ENCODE results near the gene GBA2.

GBA2 gene

DNA sequence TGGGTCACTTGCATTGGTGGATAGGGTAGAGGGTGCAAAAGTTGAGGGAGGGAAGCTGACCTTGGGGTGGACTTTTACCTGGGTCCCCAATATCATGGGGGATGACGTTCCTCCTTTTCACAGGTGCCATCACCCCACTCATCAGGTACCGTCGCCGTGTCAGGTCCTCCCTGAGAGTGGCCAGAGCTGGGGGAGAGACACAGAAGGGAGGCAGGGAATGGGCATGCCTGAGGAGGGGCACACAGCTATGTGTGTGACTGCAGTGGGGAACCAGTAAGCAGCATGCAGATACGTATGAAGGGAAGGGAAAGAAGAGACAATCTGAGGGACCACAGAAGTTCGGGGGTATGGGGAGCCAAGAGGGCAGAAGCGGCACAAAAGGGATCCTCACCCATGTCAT lies 10.1 kb downstream of the GBA2 start:
- DNase-seq (ENCODE audit: low spot score): no peak

DNA sequence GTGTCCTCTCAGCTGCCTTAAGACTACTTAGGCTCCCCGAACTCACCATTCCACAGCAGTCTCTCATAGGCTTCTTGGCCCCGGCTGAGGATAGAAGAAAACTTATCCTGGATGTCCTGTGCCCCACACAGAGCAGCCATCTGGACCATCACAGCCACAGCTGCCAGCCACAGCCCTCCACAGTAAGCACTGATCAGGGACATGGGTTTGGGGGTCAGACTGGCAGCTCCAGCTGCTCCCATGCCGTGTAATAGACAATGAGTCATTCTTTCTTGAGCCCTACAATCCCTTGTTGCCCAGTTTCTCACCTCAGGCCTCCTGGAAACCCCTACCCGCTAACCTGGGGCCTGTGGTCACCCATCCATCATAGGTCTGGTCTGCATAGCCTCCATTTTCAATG lies 10.8 kb downstream of the GBA2 start:
- no peak for DNase-seq (ENCODE audit: low spot score)

DNA sequence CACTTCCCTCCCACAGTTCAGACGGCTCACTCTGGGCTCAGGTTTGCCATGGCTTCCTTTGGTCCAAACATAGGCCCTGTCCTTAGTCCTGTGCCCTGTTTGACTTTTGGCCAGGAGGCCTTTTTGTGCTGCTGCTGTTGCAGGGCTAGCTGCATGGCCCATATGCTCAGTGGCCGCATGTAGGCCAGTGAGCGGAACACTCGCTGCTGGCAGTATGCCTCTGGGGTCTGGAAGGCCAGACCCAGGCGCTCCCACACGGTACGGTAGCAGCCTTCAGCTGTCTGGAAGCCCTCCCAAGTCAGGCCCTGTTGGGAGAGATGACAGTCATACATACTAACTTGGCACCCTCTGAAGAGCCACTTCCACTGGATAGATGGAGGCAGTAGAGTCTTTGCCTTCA lies 11.9 kb downstream of the GBA2 start:
- DNase-seq (ENCODE audit: low spot score): no peak

DNA sequence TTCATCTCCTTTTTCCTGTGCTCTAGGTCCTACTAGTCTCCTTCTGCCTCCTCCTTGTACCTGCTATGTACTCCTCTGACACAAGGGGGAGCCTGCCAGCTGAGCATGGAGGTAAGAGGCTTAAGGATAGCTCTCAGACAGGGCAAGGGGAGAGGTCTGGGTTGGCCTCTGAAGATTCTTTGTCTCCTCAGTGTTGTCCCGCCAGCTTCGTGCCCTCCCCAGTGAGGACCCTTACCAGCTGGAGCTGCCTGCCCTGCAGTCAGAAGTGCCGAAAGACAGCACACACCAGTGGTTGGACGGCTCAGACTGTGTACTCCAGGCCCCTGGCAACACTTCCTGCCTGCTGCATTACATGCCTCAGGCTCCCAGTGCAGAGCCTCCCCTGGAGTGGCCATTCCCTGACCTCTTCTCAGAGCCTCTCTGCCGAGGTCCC lies 12.8 kb downstream of the GBA2 start:
- peak; percentile 64 for DNase-seq (ENCODE audit: low spot score)

DNA sequence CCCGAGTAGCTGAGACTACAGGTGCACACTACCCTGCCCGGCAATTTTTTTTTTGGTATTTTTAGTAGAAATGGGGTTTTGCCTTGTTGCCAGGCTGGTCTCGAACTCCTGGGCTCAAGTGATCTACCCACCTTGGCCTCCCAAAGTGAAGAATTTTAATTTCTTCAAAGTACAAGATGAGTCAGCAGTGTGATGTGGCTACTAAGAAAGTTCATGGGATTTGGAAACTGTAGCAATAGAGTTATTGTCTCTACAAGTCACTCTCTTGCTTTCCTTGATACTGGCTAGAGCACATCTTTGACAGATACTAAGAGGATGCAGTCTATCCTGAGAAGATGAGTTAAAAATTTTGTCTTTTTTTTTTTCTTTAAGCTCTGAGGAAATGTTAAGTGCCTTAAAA lies 14.9 kb downstream of the GBA2 start:
- DNase-seq (ENCODE audit: low spot score): no peak

DNA sequence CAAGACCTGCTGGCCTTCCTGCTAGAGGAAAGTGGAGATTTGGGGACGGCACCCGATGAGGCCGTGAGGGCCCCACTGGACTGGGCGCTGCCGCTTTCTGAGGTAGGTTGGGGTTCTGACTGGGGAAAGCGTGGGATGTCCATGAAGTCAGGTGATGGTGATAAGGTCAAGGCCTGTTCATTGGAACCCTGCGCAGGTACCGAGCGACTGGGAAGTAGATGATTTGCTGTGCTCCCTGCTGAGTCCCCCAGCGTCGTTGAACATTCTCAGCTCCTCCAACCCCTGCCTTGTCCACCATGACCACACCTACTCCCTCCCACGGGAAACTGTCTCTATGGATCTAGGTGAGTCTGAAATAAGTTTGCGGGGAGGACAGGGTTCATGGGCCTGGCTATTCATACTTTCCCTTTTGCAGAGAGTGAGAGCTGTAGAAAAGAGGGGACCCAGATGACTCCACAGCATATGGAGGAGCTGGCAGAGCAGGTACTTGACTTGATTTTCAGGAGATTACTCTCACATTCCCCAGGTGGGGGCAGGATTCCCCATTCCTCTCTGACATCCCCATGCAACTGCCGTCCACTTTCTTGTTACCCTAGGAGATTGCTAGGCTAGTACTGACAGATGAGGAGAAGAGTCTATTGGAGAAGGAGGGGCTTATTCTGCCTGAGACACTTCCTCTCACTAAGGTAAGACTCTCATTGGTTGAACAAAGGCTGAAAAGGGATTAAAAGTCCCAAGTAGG lies 16.1 kb downstream of the GBA2 start:
- peak; percentile 47 for DNase-seq (ENCODE audit: low spot score)

DNA sequence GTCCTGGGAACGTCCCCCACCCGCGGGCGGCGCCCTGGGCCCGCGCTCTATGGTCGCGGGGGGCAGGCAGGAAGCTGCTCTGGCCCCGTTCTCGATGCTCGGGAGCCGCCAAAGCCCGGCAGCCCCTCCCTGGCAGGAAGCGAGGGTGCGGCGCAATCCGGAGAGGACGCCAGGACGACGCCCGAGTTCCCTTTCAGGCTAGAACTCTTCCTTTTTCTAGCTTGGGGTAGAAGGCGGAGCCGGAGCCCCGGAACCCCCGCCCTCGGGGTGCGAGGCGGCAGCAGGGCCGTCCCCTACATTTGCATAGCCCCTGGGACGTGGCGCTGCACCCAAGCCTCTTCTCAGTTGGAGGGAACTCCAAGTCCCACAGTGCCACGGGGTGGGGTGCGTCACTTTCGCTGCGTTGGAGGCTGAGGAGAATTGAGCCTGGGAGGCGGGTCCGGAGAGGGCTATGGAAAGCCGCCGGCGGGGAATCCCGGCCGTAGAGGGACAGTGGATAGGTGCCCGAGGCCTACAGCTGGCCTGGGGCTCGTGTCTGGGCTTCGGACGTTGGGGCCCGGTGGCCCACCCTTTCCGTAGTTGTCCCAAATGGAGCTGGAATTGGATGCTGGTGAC lies 16.7 kb downstream of the GBA2 start, which contains the start of the genes CREB3 and TLN1:
Gene CREB3, plus strand, starts transcription at position 482 of the 615 bp plus-strand sequence. Its CDS starts 107 bp downstream, at position 589.
Gene TLN1, minus strand, starts transcription at position 11 of the 615 bp plus-strand sequence. CDS start 6,501 bp downstream, outside the sequence.
- peak; percentile 99 for DNase-seq (ENCODE audit: low spot score)

DNA sequence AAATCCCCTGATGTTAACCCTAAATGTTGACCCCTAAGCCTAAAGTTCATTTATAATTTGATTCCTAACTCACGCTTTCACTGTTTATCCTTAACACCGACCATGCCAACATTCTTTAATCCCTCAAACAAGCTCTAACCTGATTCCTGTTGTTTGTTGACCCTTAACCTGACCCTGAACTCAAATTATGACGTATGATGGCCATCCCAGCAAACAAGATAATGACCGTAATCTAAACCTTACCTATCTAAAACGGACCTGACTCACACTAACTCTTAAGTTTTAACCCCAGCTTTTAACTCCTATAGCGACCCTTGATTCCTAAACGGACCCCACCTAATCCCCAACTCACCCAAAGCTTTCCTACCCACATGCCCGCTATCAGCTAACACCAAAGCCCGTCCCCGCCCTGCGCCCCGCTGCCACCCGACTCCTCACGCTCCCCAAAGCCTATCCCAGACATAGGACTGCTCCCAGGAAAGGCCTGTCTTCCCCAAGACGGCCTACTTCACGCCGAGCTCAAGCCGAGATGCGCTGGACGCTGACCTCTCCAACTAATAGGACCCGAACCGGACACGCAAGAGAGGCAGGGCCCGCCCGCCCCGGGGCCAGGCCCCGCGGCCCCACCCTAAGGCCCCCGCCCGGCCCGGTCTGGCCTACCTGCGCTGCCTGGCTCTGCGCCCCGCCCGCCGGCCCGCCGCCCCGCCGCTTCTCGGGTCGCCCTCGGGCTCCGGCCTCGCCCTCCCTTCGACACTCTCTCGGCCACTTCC lies 17.4 kb downstream of the GBA2 start:
- DNase-seq (ENCODE audit: low spot score): no peak

DNA sequence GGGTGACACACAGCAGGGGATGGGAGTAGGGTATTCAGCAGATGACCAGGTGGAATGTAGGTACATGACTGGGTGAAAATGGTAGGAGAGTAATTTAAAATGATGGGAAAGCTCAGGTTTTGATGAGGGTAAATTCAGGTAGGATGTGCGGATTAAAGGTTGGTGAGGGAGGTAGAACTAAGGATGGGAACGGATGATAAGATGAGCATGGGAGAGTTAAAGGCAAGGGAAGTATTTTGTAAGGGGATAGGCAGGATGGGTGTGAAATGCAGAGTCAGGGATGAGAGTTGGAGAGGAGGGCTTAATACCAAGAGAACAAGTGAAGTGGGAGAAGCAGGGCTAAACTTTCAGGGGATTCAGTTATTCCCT lies 18.6 kb downstream of the GBA2 start:
- no peak for DNase-seq (ENCODE audit: low spot score)

DNA sequence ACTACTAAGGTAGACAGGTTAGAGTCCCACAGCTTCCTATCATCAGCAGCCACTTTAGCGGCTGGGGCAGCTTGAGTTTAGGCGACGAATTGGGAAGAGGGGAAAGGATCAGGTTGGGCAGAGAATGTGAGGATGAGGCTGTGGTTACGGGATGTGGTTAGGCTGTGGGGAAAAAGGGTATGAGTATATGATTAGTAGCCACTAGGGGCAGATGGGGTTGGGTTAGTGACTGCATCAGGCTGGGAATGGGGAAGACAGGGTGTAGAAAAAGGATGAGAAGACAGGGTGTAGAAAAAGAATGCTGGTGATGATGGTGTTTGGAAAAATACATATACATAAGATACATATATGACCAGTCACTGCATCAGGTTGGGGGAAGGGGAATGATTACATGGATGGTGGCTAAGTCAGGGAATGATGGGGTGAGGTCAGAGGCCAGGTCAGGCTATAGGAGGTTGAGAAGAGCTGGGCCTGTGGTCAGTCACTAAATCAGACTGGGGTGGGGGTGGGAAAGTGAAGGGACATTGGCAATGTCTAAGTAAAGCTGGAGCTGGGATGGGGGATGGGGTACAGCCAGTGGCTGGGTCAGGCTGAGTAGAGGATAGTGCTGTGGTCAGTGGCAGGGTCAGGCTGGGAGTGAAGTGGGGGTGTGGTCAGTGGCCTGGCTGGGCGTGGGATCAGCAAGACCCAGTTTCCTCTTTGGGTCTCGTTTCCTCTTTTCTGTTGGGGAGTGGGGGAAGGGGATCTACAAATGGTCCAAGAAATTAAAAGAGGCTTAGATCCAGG lies 19.1 kb downstream of the GBA2 start:
- peak; percentile 63 for DNase-seq (ENCODE audit: low spot score)

DNA sequence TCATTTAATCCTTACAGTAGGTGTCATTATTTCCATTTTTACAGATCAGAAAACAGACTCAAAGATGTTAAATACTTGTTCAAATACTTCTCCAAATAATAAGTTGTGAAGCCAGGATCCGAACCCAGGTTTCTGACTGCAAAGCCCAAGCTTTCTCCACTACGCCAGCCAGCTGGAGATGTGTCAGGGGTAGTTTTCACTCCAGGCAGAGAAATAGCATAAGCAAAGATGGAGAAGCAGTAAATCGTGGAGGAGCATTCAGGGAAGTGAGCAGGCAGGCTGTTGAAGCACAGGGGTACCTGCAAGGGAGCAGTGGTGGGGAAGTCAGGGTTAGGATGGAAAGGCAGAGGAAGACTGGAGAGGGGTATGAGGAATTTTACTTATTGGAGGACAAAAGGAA lies 19.9 kb downstream of the GBA2 start:
- DNase-seq (ENCODE audit: low spot score): no peak

DNA sequence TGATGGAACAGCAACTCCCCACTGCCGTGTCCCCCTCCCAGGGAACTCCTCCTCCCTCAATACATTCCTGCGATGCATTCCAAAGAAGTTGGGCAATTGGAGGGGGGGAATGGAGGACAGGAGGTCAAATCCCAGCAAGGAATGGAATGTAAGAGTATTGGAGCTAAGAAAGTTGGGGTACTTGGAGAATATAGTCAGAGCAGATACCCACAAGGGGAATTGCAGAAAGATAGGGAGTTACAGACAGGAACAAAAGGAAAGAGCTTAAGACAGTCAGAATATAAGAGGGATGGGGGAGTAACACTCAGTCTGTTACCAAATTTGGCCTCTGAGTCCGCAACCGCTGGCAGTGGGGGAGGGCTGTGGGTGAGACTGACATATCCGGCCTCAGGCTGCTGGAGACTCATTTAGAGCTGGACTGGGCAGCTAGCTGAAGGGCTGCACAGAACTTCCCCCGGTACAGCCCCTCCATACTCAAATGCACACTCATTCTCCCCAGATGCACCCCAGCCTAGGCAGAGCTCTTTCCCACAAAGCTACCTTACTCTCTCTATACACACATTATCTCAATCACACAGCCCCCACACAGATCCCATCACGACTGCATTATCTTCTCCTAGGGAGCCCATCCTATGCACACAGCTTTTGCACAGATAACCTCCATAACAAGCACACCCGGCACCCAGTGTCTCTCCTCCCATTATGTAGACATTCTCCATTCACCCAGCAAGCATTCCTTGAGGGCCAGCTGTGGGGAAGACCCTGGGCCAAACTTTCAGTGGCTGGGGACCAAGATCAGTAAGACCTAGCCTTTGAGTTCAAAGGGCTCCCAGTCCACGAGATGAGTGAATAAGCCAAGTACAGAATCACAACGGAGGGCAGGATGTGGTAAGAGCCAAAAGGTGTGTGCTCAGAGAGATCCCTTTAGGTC lies 20.7 kb downstream of the GBA2 start:
- peak; percentile 49 for DNase-seq (ENCODE audit: low spot score)

DNA sequence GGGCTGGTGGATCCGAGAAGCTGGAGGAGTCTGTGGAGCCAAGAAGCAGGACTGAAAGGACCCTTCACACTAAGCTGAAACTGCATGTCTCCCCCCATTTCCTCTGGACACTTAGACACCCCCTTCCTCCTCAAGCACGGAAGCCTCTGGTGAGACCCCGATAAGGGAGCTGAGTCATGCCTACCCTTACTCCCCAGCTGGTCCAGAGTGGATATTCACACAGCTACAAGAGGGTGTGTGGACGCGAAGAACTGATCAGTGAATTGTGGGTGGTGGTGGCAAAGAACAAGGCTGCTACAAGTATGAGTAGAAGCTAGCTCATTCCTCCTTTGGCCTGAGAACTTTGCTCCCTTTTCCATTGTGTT lies 21.4 kb downstream of the GBA2 start:
- no peak for DNase-seq (ENCODE audit: low spot score)

DNA sequence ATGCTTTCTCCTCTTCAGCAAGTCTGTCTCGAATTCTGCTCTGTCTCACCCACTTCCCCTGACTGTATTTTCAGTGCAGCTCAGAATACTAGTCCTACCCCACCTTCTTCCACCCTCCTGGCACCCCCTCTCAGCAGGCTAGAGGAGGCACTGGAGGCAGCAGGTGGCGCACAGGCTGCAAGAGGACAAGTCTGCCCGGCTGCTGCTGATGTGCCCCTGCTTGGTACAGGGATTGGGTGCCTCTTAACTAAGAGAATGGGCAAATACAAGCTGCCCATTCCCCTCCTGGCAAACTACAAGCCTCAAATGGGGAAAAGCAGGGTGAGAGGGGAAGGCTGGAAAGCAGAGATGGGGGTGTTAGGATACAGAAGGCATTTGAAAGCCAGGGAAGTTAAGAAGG lies 22.1 kb downstream of the GBA2 start:
- DNase-seq (ENCODE audit: low spot score): no peak

DNA sequence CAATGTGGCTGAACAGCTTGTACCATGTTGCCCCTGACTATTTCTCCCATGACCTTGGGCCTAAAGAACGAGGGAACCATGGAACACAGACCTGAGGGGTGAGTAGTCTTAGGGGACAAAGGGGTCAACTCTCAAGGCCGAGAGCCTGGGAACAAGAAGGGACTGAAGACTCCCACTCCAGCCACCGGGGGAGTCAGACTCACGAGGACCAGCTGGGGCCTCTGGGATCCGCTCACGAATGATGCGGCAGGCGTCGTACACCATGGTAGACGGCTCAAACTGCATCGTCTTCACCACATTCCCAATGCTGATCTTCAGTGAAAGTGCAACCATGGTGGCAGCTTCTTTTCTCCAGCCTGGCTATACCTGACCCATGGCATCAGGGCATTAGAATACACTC lies 23.7 kb downstream of the GBA2 start:
- DNase-seq (ENCODE audit: low spot score): no peak

DNA sequence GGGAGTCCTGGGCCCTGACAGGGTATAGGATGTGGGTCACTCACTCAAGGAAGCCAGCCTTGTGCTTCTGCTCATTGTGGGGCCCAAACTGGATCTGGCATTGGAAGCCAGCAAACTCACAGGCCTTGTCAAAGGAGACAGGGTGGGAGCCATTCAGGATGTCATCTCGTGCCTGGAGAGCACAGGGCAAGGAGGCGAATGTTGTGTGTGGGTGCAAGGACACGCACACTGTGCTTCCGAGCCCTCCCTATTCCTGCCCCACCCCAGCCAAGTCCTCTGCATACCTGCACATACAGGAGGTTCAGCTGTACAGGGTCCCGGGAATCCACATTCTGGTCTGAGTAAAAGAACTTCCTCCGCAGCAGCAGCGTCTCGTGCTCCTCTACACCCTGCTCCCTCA lies 25.1 kb downstream of the GBA2 start:
- DNase-seq (ENCODE audit: low spot score): no peak

DNA sequence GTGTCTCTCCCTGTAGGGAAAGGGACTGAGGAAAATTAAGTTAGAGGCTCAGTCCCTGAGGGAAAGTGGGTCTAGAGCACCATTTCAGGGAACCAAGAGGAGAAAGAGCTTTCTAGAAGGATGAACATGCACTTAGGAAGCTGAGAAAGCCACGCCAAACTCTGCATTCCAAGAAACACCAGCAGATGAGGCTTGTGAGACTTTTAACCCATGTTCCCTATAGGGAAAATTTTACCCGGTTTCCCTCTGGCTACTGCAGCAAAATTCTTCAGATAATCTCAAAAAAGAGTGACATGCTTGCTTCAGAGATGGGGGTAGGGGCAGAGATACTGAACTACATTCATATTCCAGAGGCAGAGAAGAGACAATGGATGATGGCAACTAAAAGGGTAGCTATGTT lies 25.6 kb downstream of the GBA2 start:
- no peak for DNase-seq (ENCODE audit: low spot score)

DNA sequence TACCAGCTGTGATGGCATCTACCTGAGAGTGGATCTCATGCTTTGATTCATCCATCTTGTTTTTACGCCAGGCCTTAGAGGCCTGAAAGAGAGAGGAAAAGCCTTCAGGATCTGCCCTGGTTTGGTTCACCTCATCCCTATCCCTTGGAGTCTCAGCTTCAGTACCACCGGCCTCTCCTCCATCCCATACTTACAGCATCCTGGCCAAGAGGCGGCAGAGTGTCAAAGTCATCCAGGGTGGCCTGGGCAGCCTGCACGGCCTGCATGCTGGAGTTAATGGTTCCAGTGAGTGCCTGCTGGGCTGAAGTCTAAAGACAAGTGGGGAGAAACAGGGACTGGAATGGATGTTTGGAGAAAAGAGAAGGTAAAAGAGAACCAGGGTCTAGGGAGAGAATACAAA lies 29.5 kb downstream of the GBA2 start:
- no peak for DNase-seq (ENCODE audit: low spot score)

DNA sequence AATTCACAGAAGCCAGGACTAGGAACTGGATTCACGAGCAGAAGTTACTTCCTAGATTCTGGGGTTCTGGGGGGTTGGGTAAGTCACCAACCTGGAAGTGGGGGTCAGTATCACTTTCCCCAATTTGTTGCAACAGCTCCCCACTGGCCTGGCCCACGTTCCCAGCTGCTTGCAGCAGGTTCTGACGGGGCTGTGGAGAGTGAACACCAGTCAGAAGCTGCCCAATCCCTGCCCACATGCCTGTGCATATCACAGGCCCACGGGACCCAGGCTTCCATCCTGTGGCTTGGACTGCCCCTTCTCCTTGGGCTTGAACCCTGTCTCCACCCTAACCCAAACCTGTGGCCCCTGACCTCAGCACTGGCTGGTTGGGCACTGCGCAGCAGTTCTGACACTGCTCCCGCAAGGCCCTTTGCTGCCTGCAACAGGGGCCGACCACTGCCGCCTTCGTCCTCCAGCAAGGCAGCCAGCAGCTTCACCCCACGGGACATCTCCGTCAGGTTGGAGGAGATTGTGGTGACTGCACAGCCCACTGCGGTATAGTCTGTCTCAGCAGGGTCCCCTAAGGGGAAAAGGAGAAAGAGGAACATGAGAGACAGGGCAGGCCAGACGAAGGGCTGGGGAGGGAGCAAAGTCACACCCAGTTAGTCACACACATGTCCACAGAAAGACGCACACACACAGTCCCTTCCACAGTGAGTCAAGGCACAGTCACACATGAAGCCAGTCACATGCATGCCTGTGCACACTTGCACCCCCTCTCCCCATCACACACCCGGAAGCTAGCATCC lies 30.1 kb downstream of the GBA2 start:
- DNase-seq (ENCODE audit: low spot score): no peak

DNA sequence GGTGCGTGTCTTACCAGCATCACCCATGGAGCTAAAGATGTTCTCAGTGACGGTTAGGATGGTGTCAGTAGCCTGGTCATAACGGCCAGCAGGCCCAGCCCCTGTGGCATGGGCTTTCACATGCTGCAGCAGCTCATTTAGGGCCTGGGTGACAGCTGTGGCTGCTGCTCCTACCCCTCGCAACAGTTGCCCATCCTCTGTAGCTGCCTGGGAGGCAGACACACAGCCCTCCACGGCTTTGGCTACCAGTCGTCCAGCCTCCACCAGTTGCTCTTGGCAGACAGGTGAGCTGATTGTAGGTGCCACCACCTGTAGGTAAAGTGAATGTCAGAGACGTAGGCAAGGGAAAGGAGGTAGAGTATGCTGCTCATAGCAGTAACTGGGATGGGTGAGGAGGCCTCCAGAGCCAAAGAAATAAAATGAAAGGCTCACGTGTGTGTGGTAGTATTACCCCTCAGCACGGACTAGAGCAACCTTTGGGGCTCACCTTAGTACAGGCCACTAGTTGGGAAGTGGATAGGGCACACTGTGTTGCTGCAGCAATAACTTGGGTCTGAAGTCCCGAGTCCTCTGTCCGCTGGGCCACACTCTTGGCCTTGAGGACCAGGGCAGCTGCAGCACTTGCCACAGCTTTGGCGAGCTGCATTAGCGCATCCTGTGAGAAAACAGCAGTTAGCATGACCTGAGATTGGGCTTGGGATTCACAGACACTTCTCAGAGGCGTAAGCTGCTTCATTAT lies 31.7 kb downstream of the GBA2 start:
- DNase-seq (ENCODE audit: low spot score): no peak

Measured in pons (tissue), 1 donor.